Measurements from ENCODE around the gene DDX41.
A peak's percentile ranks its signal among the peaks of the same experiment; 100 is the strongest.

DDX41 gene

DNA sequence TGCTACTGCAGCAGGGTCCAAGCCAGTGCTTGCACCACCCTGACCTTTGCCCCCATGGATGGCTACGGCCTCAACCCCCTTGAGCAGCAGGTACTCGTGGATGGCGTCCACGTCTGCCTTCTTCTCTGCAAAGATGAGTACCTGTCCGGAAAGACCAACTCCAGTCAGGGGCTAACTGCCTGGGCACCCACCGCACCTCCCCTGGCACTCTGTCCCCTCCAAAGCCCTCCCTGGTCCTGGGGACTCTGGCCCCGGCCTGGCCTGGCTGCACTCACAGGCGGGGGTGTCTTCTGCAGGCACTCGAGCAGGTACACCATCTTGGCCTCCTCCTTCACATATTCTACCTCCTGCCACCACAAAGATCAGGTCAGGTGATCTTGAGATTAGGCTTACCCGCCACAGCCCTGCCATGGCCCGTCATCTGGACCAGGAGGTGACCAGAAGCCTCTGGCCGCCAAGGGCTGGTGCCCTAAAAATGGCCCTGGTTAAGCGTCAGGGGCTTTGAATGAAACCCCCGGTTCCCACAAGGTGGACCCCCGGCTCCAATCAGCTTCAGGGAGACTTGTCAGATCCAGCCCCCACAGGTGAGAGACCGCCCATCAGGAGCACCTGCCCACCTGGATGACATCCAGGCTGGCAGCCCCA is 3.9 kb downstream of the DDX41 start:
- no peak for DNase-seq

- DNase-seq, result no peak
These were observed 4.7 kb downstream of the DDX41 start for GRCh38 chr5:177511796-177512675.

GRCh38 chr5:177511181-177511580 is 5.6 kb downstream of the DDX41 start:
- no peak for DNase-seq

GRCh38 chr5:177510567-177511053 is 6.2 kb downstream of the DDX41 start:
- no peak for DNase-seq

GRCh38 chr5:177509991-177510566 is 6.7 kb downstream of the DDX41 start:
- DNase-seq, result no peak

- DNase-seq, result no peak
These were observed 7.3 kb downstream of the DDX41 start, which contains the start of gene DOK3 for GRCh38 chr5:177509381-177509951. Gene DOK3, minus strand, starts transcription at chr5:177509826. Its CDS starts 286 bp downstream, at chr5:177509540.

DNA sequence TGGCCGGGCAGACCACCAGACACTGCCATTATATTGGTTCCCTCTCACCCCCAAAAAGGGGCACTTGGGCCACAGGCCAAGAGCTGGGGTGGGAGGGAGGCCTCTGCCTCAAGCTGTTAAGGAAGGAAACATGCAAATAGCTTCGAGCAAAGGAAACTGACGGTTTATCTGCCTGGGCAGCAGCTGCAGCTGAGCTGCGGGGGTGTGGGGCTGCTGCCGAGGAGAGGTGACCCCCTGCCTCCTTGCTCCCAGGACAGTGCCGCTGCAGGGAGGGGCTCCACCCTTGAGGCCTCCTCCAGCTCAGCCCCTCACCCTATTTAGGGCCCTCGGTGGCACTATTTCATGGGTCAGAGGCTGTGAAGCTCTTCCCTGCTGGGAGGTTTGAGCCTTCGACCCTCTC is 7.9 kb downstream of the DDX41 start:
- DNase-seq, result no peak

DNA sequence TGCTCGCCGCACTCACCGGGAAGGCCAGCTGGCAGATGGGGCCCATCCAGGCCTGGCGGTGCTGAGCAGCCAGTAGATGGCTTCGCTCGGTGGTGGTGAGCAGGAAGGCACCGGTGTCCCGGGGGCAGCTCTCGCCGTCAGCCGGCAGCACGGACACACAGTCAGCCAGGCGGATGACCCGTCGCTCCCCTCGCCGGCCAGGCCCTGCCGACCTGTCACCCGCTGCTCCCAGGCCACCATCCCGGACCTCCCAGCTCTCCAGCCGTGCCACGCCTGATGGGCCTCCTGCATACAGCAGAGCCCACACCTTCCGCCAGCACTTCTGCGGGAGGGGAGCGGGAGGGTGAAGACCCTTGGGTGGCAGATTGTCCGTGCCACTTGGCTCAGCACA is 8.5 kb downstream of the DDX41 start:
- no peak for DNase-seq

DNA sequence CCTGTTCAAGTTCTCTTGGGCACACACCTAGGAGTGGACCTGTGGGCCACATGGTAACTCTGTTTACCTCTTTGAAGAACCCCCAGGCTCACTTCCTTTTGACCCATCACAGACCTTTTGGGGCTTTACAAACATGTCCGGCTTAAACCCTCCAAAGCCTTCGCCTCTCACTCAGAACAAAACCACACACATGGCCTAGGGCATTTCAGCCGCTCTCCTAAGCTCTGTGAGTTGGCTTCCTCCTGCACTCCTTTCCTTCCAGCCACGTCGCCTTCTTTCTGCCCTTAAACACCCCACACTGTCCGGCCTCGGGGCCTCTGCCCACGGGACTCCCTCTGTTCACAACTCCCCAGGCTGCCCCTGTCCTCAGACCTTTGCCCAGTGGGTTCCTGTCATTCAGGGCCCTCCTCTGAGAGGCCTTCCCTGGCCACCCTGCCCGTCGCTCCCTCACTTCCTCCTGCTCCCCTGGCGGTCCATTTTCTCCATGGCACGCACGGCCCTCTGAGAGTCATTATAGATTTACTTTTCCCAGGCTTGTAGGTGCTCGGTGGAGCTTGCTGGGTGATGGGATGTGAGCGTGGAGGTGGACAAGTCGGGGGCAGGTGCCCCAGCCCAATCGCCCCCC is 9.1 kb downstream of the DDX41 start:
- DNase-seq, result no peak

DNA sequence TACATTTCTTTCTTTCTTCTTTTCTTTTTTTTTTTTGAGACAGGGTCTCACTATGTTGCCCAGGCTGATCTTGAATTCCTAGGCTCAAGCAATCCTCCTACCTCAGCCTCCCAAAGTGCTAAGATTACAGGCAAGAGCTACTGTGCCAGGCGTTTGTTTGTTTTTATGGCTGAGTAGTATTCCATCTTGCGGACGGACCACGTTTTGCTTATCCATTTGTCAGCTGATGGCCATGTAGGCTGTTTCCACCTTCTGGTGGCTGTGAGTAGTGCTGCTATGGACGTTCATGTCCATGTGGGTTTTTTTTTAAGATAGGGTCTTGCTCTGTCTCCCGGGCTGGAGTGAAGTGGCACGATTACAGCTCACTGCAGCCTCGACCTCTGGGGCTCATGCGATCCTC is 9.6 kb downstream of the DDX41 start:
- no peak for DNase-seq

DNA sequence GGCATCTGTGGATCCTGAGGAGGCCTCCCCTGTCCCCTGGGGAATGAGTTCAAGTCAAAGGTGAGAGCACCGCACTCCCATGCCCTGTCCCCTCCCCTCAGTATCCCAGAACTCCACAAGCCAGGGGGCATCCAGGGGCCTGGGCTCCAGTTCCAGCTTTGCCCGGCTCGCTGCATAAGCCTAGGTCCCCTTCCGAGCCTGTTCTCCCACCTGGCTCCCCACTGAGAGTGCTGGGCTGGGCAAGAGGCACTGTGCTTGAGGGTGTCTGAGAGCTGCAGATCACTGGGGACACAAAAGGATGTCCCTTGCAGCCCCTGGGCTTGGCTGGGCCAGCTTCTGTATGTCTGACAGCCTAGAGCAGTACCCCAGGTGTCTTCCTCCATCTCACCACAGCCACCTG is 11.7 kb downstream of the DDX41 start:
- no peak for DNase-seq

DNA sequence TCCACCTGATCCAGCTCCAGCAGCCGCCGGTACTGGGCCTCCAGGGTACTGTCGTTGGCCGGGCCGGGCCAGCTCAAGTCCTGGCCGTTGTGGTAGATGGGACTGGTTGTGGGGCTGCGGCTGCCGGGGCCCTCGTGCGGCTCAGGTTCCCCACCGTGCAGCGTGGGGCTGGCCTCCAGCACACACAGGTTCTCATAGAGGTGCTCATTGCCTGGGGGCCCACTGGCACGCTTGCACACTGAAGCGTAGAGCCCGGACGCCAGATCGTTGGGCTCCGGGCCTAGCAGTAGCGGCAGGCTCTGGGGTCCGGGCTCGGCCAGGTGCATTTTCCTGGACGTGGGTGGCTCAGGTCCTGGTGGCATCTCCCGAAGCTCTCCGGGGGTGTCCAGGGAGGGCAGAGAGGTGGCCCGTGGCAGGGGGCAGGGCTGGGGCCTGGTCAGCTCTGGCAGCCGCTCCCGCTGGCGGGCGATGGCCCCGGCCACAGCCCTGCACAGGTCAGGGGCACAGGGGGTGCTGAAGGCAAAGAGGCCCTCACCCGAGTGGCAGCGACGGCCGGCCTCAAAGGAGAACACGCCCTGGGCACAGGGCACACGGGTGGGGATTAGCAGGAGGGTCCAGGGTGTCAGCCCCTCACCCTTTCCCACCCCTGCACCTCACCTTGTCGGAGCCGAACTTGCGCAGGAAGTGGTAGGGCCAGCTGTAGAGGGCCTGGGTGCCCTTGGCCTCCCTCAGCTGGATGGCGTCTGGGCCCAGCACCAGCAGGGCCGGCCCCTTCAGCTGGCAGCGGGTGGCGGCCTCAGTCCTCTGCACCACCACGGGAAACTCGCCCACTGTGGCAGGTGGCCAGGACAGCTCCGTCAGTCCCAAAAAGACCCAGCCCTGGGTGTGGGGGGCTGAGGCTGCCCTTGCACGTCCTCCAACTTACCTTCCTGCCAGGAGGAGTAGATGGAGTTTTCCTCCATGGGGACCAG is 12.4 kb downstream of the DDX41 start:
- no peak for DNase-seq

GRCh38 chr5:177503351-177504085 is 13.2 kb downstream of the DDX41 start:
- no peak for DNase-seq

DNA sequence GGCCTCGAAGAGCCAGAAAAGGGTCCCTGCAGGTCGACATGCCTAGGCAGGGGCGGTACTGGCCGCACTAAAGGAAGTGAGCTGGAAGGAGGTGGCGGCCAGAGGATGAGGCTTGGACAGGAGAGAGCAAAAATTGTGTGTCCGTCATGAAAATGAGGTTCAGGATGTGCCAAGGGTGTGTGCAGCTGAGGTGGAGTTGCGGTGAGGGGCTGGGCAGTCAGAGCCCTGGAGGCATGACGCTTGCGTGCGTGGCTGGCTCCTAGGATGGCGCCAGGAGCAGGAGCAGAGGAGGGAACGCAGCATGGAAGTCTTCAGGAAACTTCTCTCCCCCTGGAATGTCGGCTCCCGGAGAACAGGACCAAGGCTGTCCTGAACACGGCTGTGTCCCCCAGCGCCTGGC is 13.9 kb downstream of the DDX41 start:
- DNase-seq, result no peak

- no peak for DNase-seq
These were observed 14.7 kb downstream of the DDX41 start for GRCh38 chr5:177501874-177502678.

DNA sequence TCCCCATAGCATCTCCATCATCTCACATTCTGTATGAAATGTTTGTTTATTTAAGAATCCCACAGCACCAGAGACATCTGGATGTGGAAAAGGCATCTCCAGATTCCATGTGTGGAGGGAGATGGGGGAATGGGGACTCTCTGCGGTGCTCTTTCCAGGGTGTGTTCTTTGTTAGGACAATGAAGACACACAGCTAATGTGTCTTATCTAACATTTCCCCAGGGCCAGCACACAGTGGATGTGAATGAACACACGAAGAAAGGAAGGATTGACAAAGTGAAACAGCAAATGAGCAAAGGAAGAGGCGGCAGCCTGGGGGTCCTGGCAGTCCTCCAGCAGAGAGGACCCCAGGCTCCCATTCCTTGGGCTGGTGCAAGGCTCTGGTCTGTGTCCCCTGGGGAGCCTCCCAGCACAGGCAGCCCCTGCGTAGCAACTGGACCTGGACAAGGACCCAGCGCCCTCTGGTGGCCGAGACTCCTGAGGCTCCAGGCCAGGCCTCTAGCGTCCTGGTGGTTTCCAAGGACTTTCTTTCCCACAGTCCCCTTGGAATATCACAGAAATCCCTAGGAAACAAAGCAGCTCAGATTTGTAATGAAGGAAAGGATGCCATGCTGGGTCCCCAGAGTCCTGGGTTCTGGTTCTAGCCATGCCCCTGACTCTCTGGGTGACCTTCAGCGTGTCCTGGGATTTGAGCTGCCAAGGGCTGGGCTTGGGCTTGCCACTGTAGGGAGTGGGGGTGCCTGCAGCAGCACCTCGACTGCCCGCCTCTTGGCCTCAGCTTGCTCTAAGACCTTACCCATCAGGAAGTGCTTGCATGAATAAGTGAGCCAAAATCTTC is 15.9 kb downstream of the DDX41 start:
- peak; percentile 6 for DNase-seq

DNA sequence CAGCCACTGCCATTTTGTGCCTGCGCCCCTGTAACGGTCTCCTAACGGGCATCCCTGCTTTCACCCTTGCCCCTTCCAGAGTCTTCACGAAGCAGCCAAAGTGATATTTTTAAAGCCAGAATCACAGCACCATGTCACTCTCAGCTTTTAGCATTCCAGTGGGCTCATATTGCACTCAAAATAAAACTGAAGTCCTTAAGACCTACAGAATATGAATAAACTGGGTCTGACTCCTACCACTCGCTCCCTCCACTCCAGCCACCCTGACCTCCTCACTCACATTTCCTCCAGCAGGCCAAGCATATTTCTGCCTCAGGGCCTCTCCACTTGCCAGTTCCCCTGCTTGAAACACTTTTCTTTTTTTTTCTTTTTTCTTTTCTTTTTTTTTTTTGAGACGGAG is 16.9 kb downstream of the DDX41 start:
- DNase-seq, result no peak

GRCh38 chr5:177498013-177498787 is 18.6 kb downstream of the DDX41 start:
- DNase-seq, result no peak

Measured in NCI-H2081 treated with DMSO at 0.1 percent for 48 hours (cell line).